ENCODE results near the gene PAGR1.

DNA sequence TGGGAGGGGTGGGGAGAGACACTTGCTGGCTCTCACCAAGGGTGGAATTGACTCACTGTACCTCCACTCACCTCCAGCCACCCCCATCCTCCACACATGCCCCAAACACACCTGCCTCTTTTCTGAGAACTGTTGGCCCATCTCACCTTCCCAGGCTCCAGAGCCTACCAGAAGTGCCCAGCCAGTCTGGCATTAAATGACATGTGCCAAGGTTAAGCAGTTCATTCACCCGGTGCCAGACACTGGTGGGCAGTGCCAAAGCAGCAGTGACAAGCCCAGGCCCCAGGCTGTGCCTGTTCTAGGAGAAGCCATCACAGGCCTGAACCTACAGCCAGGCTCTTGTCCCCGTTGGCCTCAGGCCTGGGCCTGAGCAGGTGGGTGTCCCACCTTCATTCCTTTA lies 15.5 kb downstream of the PAGR1 start:
- no peak for TF ChIP-seq EZH2 (IDR thresholded peaks at IDR 0.05; ENCODE audit: insufficient read depth, poor library complexity, severe bottlenecking)
- no peak for TF ChIP-seq EZH2phosphoT487 (IDR thresholded peaks at IDR 0.05; ENCODE audit: insufficient read depth, low read depth)
